K562 (cell line): ENCODE results near the gene MEF2C. TPM values are rescaled to one million over a fixed set of nuclear protein-coding genes. Genes with fewer than 3 reads are reported as not detected.

ENCODE experiments used
- ARID1B ChIP-seq: fragments of 450-650 bp; IDR thresholded peaks from 2 replicates; pipeline ENCODE4 v1.6.1; 2016; ENCODE audit warnings: antibody characterized with exemption, mild to moderate bottlenecking, inconsistent platforms
- BCL6 ChIP-seq: fragments of 250-450 bp; sonication (Bioruptor Pico); IDR thresholded peaks from 2 replicates; pipeline ENCODE4 v1.4.0; 2020
- E2F1 ChIP-seq: sonication (generic); formaldehyde crosslinking; IDR thresholded peaks from 2 replicates; pipeline ENCODE4 v1.8.1; 2023; ENCODE audit warnings: mild to moderate bottlenecking, missing genetic modification reagents, moderate library complexity
- ELF4 ChIP-seq: fragments of 450-650 bp; formaldehyde crosslinking; IDR thresholded peaks from 2 replicates; pipeline ENCODE4 v1.4.0; 2022; ENCODE audit warnings: missing genetic modification characterization
- ESRRA ChIP-seq: fragments of 450-650 bp; IDR thresholded peaks from 2 replicates; pipeline ENCODE4 v1.6.1; 2014; ENCODE audit warnings: low read depth, mild to moderate bottlenecking, moderate library complexity, borderline replicate concordance
- ETV6 ChIP-seq, 3 experiments: fragments of 150-350 bp in 1 of 3; sonication (generic) in 1 of 3; formaldehyde crosslinking in 1 of 3; IDR thresholded peaks; 2 replicates each; pipeline versions ENCODE4 v1.6.1 to v1.8.0; 2014 to 2022; ENCODE audit warnings: borderline replicate concordance in 2 of 3, low read depth in 2 of 3, antibody characterized with exemption in 1 of 3, low read length in 1 of 3, mild to moderate bottlenecking in 1 of 3, missing genetic modification reagents in 1 of 3
- GTF2E2 ChIP-seq: fragments of 200-800 bp; sonication (Bioruptor generic); IDR thresholded peaks from 2 replicates; pipeline ENCODE4 v1.6.1; 2016; ENCODE audit warnings: missing genetic modification characterization, missing compliant biosample characterization
- HDAC2 ChIP-seq: fragments of 450-650 bp; IDR thresholded peaks from 2 replicates; pipeline ENCODE4 v1.6.1; 2016; ENCODE audit warnings: mild to moderate bottlenecking
- KDM1A ChIP-seq, 2 experiments: fragments of 450-650 bp; IDR thresholded peaks; 2 replicates each; pipeline ENCODE4 v1.6.1; 2016; ENCODE audit warnings: mild to moderate bottlenecking in 2 of 2
- KDM4B ChIP-seq, 2 experiments: fragments of 450-650 bp in 1 of 2; sonication (generic) in 1 of 2; IDR thresholded peaks; 2 replicates each; pipeline ENCODE4 v1.6.1; 2016 to 2017; ENCODE audit warnings: borderline replicate concordance in 2 of 2, antibody characterized with exemption in 1 of 2, low read depth in 1 of 2, mild to moderate bottlenecking in 1 of 2
- KLF16 ChIP-seq: IDR thresholded peaks from 2 replicates; pipeline ENCODE4 v1.6.1; 2016; ENCODE audit warnings: antibody characterized with exemption
- MCM7 ChIP-seq, 2 experiments: fragments of 450-650 bp; IDR thresholded peaks; 2 replicates each; pipeline ENCODE4 v1.6.1; 2016 to 2018
- MEF2D ChIP-seq: conservative IDR thresholded peaks from 2 replicates; pipeline ENCODE4 v1.6.1; 2016; ENCODE audit warnings: low read depth, missing genetic modification characterization, missing compliant biosample characterization
- MTA1 ChIP-seq: fragments of 450-650 bp; IDR thresholded peaks from 2 replicates; pipeline ENCODE4 v1.6.1; 2017; ENCODE audit warnings: borderline replicate concordance
- MYBL2 ChIP-seq, 2 experiments: fragments of 450-650 bp in 1 of 2; sonication (generic) in 1 of 2; formaldehyde crosslinking in 1 of 2; IDR thresholded peaks; 2 replicates each; pipeline versions ENCODE4 v1.6.1 to v1.8.1; 2017 to 2022; ENCODE audit warnings: borderline replicate concordance in 1 of 2, inconsistent platforms in 1 of 2, low read depth in 1 of 2, mild to moderate bottlenecking in 1 of 2, missing genetic modification reagents in 1 of 2, moderate library complexity in 1 of 2
- NCOA6 ChIP-seq: fragments of 450-650 bp; IDR thresholded peaks from 2 replicates; pipeline ENCODE4 v1.6.1; 2017; ENCODE audit warnings: mild to moderate bottlenecking
- NEUROD1 ChIP-seq: fragments of 150-350 bp; IDR thresholded peaks from 2 replicates; pipeline ENCODE4 v1.6.1; 2014; ENCODE audit warnings: borderline replicate concordance, low read length, low read depth; ENCODE audit not compliant: partially characterized antibody
- NFRKB ChIP-seq: fragments of 450-650 bp; IDR thresholded peaks from 2 replicates; pipeline ENCODE4 v1.6.1; 2016; ENCODE audit warnings: low read depth
- NFYB ChIP-seq: IDR thresholded peaks from 2 replicates; pipeline ENCODE4 v1.6.1; 2011; ENCODE audit warnings: mild to moderate bottlenecking, moderate library complexity; ENCODE audit not compliant: insufficient read length; ENCODE audit errors: extremely low read depth
- PHB2 ChIP-seq: fragments of 450-650 bp; IDR thresholded peaks from 2 replicates; pipeline ENCODE4 v1.6.1; 2017; ENCODE audit warnings: low read depth
- POLR2G ChIP-seq: fragments of 200-400 bp; formaldehyde crosslinking; IDR thresholded peaks from 2 replicates; pipeline ENCODE4 v1.6.1; 2017; ENCODE audit warnings: low read depth, mild to moderate bottlenecking, antibody characterized with exemption, low read length, moderate library complexity
- RCOR1 ChIP-seq, 2 experiments: IDR thresholded peaks; 2 replicates each; pipeline ENCODE4 v1.6.1; 2012; ENCODE audit warnings: low read depth in 2 of 2, low read length in 2 of 2, borderline replicate concordance in 1 of 2, improper control_type of control experiment in 1 of 2
- SAP30 ChIP-seq: fragments of 200-600 bp; sonication (generic); IDR thresholded peaks from 2 replicates; pipeline ENCODE4 v1.6.1; 2012; ENCODE audit warnings: borderline replicate concordance, low read depth, mild to moderate bottlenecking, moderate library complexity, low read length, control low read depth, inconsistent platforms; ENCODE audit not compliant: insufficient read depth, poor library complexity, severe bottlenecking
- SMARCE1 ChIP-seq: fragments of 450-650 bp; IDR thresholded peaks from 2 replicates; pipeline ENCODE4 v1.7.1; 2016; ENCODE audit warnings: mild to moderate bottlenecking
- SP1 ChIP-seq: sonication (generic); formaldehyde crosslinking; IDR thresholded peaks from 2 replicates; pipeline ENCODE4 v1.8.1; 2022; ENCODE audit warnings: mild to moderate bottlenecking, missing genetic modification reagents
- TCF7L2 ChIP-seq: fragments of 150-350 bp; IDR thresholded peaks from 2 replicates; pipeline ENCODE4 v1.6.1; 2016; ENCODE audit warnings: low read depth, mild to moderate bottlenecking, low read length, moderate library complexity
- ZNF134 ChIP-seq: fragments of 250-450 bp; sonication (Bioruptor Pico); conservative IDR thresholded peaks from 2 replicates; pipeline ENCODE4 v1.4.0; 2020
- ZNF444 ChIP-seq: fragments of 250-450 bp; sonication (Bioruptor Pico); IDR thresholded peaks from 2 replicates; pipeline ENCODE4 v1.4.0; 2020; ENCODE audit warnings: mild to moderate bottlenecking, moderate library complexity
- ZNF584 ChIP-seq: fragments of 200-800 bp; sonication (Bioruptor generic); IDR thresholded peaks from 2 replicates; pipeline ENCODE4 v1.6.1; 2016; ENCODE audit warnings: low read depth, mild to moderate bottlenecking, missing genetic modification characterization, missing compliant biosample characterization
- ZNF75A ChIP-seq: fragments of 450-650 bp; formaldehyde crosslinking; IDR thresholded peaks from 2 replicates; pipeline ENCODE4 v1.4.0; 2020; ENCODE audit warnings: mild to moderate bottlenecking
- ZNF76 ChIP-seq: fragments of 250-450 bp; sonication (Bioruptor Pico); IDR thresholded peaks from 2 replicates; pipeline ENCODE4 v1.4.0; 2020; ENCODE audit warnings: mild to moderate bottlenecking, moderate library complexity, borderline replicate concordance
- polyA plus RNA-seq, 8 experiments: library from polyadenylated mRNA; depleted of rRNA in 4 of 8; stranded (reverse) in 5 of 8; unstranded in 3 of 8; fragments of >200 nt; fragmentation: Nextera tagmentation in 2 of 8; fragmentation: Illumina TruSeq in 1 of 8; extraction: Ambion mirVana in 2 of 8; extraction: Trizol in 1 of 8; gene quantifications; 2 replicates each; pipeline versions ENCODE4 v1.2.1 to v1.2.3, GENCODE V29; 2011 to 2014; ENCODE audit warnings: inconsistent platforms in 1 of 8, missing spikeins in 1 of 8
- total RNA-seq, 7 experiments: library from RNA; depleted of rRNA in 6 of 7; stranded (reverse); fragments of >200 nt in 6 of 7; fragmentation: Illumina TruSeq in 2 of 7; extraction: Trizol in 2 of 7; gene quantifications; 2 replicates each; pipeline versions ENCODE4 v1.2.1 to v1.2.3, GENCODE V29; 2011 to 2021; ENCODE audit warnings: low replicate concordance in 1 of 7

Gene MEF2C
- total and polyA plus RNA-seq, 9 of the 15 experiments (the other 6 are each of a cell fraction or from before 2014, with no cell fraction given): 25.1 to 67.8 (median 58.3) TPM

GRCh38 chr5:88836195-88836838 lies 46.7 kb downstream of the MEF2C start (continued):
- TF ChIP-seq NFYB (no peak), SAP30 (no peak), RCOR1 (IDR thresholded peaks at IDR 0.05; ENCODE audit: borderline replicate concordance in 1 of 2, low read depth in 2 of 2, low read length in 2 of 2) (peak; percentile 48 to 92; a peak in 3 of 4 replicates), HDAC2 (peak; percentile 63; the same call in 1 of the 2 replicates), ZNF76 (no peak), ETV6 (IDR thresholded peaks at IDR 0.05; ENCODE audit: borderline replicate concordance in 1 of 2, low read depth in 2 of 2, low read length in 1 of 2) (no peak), ETV6 (CRISPR knock-in tag; IDR thresholded peaks at IDR 0.05; ENCODE audit: borderline replicate concordance) (no peak), E2F1 (CRISPR knock-in tag) (no peak), SMARCE1 (peak; percentile 86), TCF7L2 (no peak), ZNF444 (CRISPR knock-in tag) (no peak), BCL6 (no peak), SP1 (CRISPR knock-in tag) (no peak), MYBL2 (IDR thresholded peaks at IDR 0.05; ENCODE audit: low read depth) (no peak), MYBL2 (CRISPR knock-in tag; IDR thresholded peaks at IDR 0.05; ENCODE audit: borderline replicate concordance) (no peak), ZNF134 (no peak), POLR2G (no peak), MEF2D (tag) (no peak), KLF16 (peak; percentile 68; the same call in 1 of the 2 replicates), MTA1 (no peak), PHB2 (no peak), MCM7 (IDR thresholded peaks at IDR 0.05) (no peak), GTF2E2 (tag) (peak; percentile 40; the same call in 1 of the 2 replicates), ZNF75A (CRISPR knock-in tag) (no peak), ZNF584 (CRISPR knock-in tag) (no peak), ARID1B (peak; percentile 94), NCOA6 (no peak), NEUROD1 (peak; percentile 46), ESRRA (no peak), KDM1A (IDR thresholded peaks at IDR 0.05) (peak; percentile 69 to 82; a peak in 3 of 4 replicates), KDM4B (IDR thresholded peaks at IDR 0.05; ENCODE audit: borderline replicate concordance in 2 of 2, low read depth in 1 of 2) (no peak), NFRKB (no peak), ELF4 (CRISPR knock-in tag) (peak; percentile 72; the same call in 1 of the 2 replicates)
